IPS-11a (cell line): ENCODE data around the gene SLC1A4.
"Not testable (repeated sequence)": the region's sequence is repeated elsewhere in the genome, so short reads cannot be mapped to it uniquely, and the experiment has no call there.

Experiments used
- H3K4me3 ChIP-seq: one replicate; pipeline ENCODE4 v1.5.1; 2013; ENCODE audit warnings: low read depth, low read length, control low read depth

The SLC1A4 gene

DNA sequence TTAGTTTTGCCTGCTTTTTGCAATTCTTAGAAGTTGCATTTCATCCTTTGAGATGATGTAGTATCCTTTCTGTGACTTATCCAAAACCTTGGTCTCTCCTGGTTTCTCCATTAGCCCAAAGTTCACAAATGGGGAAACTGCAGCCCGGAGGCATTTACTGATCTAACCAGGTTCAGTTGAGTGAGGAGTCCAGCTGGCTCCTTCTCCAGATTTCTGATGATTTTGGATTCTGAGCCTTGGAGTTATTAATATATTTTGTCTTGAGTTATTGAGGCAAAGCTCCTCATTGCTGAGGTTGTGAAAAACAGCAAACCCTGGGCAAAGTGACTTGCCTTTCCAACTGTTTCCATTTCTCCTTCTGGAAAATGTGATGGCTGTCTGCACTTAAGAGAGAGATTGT, 1.7 kb downstream of the SLC1A4 start:
- no peak overlapping the region for H3K4me3 ChIP-seq

- H3K4me3 ChIP-seq: no peak overlapping the region
Observed at GRCh38 chr2:64992218-64992617, 3.0 kb downstream of the SLC1A4 start.

- H3K4me3 ChIP-seq: no peak overlapping the region
Observed at GRCh38 chr2:64992990-64993389, 3.8 kb downstream of the SLC1A4 start.

GRCh38 chr2:64995041-64995440, 5.8 kb downstream of the SLC1A4 start:
- no peak overlapping the region for H3K4me3 ChIP-seq

- H3K4me3 ChIP-seq: no peak overlapping the region
Observed at GRCh38 chr2:64996871-64997307, 7.7 kb downstream of the SLC1A4 start.

DNA sequence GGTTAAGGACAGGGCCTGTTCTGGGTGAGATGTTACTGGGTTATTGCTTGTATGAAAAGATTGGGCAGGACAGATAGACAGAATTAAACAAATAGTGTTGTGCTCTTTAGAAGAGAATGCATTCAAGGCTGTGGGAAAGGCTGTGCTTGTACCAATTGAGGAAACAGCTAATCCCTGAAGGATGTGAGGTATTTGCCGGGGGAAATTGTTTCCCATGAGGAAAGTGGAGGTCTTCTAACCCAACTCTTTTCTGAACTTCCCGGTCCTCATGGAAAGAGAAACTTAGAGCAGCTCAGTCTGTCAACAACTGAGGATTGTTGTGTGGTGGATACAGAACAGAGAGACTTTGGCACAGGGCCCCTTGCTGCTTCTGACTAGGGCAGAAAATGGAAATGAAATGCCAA, 9.5 kb downstream of the SLC1A4 start:
- no peak overlapping the region for H3K4me3 ChIP-seq

GRCh38 chr2:64999754-65000153, 10.6 kb downstream of the SLC1A4 start:
- no peak overlapping the region for H3K4me3 ChIP-seq

GRCh38 chr2:65000644-65001043, 11.4 kb downstream of the SLC1A4 start:
- no peak overlapping the region for H3K4me3 ChIP-seq

DNA sequence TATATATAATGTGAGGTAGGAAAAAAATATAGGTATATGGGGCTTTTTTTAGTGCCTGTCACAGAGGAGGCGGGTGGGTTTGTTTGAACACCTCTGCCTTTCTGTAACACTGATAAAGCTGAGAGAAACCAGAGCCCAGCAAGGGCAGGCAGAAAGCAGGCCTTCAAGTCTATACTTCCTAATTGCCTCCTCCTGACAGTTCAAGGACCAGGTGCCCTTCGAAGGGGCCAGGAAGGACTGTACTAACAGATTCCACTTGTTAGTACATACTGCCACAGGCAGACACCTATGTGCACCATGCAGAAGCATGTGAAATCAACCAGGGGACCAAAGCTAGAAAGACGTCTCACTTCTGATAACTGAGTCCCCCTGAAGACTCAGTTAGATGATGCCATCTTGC, 13.8 kb downstream of the SLC1A4 start:
- H3K4me3 ChIP-seq: no peak overlapping the region

DNA sequence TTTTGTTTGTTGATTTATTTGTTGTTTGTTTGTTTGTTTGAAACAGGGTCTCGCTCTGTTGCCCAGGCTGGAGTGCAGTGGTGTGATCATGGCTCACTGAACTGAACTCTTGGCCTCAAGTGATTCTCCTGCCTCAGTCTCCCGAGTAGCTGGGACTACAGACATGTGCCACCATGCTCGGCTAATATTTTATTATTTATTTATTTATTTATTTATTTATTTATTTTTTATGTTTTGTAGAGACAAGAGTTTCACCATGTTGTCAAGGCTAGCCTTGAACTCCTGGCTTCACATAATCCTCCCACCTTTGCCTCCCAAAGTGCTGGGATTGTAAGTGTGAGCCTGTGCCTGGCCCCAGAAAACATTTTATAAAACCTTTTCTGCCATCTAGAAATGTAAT, 15.0 kb downstream of the SLC1A4 start:
- not testable (repeated sequence) for H3K4me3 ChIP-seq

DNA sequence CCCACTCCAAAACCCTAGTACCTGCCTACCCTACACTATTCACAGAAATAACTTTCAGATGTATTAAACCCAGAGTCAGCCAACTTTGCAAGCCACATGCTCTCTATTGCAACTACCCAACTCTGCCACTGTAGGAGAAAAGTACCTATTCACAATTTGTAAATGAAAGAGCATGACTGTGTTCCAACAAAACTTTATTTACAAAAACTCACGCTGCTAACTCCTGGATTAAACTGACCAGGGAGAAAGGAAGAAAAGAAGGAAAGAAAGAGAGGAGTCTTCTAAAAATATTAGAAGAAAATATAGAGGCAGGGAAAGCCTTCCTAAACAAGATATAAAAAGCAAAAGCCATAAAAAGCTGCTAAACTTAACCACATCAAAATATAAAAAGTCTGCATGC, 24.6 kb downstream of the SLC1A4 start:
- H3K4me3 ChIP-seq: no peak overlapping the region

GRCh38 chr2:65015731-65016130, 26.5 kb downstream of the SLC1A4 start:
- no peak overlapping the region for H3K4me3 ChIP-seq

- no peak overlapping the region for H3K4me3 ChIP-seq
Observed at GRCh38 chr2:65016789-65017188, 27.6 kb downstream of the SLC1A4 start.

- no peak overlapping the region for H3K4me3 ChIP-seq
Observed at GRCh38 chr2:65017335-65017734, 28.1 kb downstream of the SLC1A4 start.

DNA sequence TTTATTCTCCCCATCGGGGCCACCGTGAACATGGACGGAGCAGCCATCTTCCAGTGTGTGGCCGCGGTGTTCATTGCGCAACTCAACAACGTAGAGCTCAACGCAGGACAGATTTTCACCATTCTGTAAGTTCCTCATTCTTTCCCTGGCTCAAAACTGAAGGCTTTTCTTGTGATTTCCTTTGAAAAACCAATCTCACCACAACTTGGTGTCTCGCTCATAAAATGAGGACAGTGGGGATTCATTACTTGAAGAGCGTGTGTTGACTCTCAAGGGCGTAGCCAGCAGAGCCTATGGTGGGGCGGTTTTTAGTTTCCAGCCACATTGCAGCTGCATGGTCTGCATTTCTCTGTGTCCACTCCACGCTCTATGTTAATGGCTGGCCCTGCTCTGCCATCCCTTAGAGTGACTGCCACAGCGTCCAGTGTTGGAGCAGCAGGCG, 29.0 kb downstream of the SLC1A4 start:
- no peak overlapping the region for H3K4me3 ChIP-seq

GRCh38 chr2:65019010-65019409, 29.8 kb downstream of the SLC1A4 start:
- H3K4me3 ChIP-seq: no peak overlapping the region

GRCh38 chr2:65019675-65020195, 30.5 kb downstream of the SLC1A4 start:
- H3K4me3 ChIP-seq: no peak overlapping the region

DNA sequence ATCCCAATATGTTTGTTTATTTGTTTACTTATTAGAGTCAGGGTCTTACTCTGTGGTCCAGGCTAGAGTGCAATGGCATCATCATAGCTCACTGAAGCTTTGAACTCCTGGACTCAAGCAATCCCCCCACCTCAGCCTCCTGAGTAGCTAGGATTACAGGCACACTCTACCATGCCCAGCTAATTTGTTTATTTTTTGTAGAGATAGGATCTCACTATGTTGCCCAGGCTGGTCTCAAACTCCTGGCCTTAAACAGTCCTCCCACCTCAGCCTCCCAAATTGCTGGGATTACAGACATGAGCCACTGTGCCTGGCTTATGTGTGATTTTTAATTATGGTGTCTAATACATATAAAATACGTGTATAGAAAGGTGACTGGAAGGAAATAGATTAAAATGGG, 31.1 kb downstream of the SLC1A4 start:
- not testable (repeated sequence) for H3K4me3 ChIP-seq

GRCh38 chr2:65020943-65021528, 31.8 kb downstream of the SLC1A4 start:
- H3K4me3 ChIP-seq: no peak overlapping the region

- H3K4me3 ChIP-seq: no peak overlapping the region
Observed at GRCh38 chr2:65021709-65022108, 32.5 kb downstream of the SLC1A4 start.

GRCh38 chr2:65022189-65022588, 33.0 kb downstream of the SLC1A4 start:
- H3K4me3 ChIP-seq: no peak overlapping the region

DNA sequence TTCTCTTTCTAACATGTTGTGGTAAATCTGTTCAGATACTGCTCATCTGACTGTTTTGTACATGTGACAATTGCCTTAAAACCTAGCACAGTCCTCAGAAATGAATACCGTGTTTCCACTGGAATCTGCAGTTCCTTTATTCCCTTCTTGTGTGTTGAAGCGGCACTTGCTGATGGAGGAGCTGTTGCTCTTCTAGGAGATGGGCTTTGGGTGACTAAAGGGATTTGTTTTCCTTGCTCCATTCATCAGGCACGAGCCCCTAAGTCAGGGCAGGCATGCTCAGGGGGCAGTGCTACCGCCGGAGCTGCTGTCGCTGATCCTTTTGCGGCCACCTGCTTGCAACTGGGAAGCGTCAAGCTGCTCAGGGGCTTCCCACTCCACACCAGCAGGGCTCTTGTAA, 34.5 kb downstream of the SLC1A4 start:
- no peak overlapping the region for H3K4me3 ChIP-seq

DNA sequence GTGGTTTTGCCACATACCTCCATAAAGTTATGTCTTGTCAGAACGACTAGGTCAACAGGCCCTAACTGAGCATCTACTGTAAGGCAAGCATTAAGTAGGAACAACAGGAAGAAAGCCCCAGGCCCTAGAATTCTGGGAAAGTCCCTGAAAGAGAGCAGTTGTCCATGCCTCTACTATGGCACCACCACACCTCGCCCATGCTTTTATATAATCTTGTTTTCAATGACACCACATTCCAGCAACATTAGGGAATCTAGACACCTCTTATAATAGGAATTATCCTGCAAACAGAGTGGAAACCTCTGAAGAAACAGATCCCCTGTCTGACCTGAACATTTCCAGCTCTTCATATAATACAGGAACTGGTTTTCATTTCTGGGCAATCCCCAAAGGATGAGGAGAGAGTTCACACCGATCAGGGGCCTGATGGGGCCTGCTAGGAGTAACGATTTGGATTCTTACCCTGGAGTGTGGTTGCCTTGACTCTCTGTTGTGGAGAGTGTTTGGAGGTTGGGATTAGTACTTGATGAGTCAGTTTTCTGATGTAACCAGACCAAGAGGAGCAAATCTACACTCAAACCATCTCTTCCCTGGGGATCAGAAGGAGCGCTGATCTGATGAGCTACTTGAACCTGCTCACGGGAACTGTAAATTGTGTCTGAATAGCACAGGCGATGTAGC, 35.1 kb downstream of the SLC1A4 start:
- no peak overlapping the region for H3K4me3 ChIP-seq
